GM19324 (cell line): ENCODE data around the gene G6PC3.
A peak's percentile ranks its signal among the peaks of the same experiment; 100 is the strongest.

ENCODE experiments used
- ATAC-seq: cut with Tn5 transposase; IDR thresholded peaks from one replicate; pipeline ENCODE4 v1.9.1; 2021; ENCODE audit warnings: mild to moderate bottlenecking, moderate library complexity; ENCODE audit not compliant: unreplicated experiment, low FRiP score

The G6PC3 gene

DNA sequence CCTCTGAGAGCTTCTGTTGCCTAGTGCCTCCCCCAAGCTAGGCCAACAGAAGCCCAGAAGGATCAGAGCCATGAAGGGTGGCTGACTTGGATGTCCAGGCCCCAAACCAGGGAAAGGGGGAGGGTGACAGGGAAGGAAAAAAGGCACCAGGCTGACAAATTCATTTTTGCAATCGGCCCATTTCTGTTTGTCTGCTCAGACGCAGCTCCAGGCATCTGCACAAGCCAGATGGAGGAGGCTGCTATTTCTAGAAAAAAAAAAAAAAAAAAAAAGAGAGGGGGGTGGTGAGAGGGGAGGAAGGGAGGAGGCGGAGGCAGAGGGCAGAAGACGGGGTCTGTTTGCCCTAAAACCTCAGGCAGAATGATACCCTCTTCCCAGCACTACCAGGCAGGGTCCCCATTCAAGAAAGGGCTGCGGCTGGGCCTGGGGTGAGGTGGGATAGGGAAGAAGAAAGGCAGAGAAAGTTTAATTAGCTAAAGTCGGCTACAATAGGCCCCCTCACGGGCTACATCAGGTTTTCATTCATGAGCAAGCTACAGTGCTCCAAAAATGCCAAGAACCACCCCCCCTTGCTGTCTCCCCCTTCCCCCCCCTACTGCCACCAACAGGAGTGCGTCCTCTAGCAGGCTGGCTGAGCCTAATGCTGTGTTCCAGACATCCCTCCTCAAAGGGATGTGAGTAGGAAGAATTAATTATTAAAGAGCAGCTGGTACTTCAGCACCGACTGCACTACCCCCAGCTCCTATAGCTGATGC is 50.5 kb downstream of the G6PC3 start:
- ATAC-seq, result no peak

DNA sequence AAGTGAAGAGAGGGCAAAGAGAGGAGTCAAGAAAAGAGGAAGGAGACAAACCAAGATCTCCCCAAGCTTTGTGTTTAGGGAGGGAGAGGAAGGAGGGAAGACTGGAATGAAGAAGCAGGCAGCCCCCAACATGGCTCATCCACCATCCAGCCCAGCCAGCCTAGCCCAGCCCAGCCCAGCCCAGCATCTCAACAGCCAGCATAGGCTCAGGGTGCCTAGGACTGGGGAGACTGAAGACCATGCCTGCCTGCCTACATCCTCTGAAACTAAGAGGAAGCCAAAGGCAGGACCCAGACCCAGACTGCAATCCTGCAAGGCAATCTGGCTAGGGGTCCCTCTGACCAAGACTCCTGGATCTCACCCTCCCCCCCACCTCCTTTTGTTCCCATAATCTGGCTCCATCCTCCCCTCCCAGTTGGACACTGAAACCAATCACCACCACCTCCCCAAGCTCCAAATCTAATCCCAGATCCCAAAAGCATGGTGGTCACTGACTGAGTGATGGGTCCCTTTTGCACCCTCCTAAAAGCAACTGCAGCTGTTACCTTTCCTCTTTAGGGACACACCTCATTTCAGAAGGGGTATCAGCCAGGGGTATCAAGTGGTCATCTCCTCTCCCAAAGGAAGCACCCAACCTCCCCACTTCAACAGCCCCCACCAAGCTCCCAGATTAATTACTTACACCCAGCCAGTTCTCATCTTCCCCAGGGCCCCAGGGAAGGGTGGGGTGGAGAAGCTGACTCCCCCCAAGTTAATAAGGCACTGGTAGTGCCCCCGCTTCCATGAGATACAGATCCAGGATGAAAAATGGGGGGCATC is 51.7 kb downstream of the G6PC3 start:
- ATAC-seq, result no peak

DNA sequence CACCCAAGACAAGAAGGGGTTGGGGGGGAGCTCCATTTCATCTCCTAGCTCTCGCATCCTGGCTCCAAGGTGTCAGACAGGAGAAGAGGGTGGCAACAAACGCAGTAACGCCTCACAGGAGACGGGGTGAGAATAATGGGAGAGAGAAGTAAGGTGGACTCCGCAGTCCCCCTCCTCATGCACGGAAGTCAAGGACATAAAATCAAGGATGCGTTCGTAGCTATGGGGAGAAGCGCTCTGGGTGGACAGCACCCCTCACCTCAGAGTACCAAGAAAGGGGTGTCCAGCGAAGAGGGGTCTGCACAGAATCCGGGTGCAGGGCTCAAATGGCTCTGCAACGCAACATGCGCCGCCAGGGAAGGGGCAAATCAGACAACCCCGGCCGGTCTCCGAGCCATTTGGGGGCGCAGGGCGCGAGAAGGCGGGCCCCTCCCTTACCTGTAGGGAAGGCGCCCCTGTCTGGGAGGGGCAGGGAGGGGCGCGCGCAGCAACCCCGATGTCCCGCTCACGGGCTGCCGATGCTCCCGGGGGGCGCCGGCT is 52.4 kb downstream of the G6PC3 start:
- ATAC-seq, result peak; percentile 32

DNA sequence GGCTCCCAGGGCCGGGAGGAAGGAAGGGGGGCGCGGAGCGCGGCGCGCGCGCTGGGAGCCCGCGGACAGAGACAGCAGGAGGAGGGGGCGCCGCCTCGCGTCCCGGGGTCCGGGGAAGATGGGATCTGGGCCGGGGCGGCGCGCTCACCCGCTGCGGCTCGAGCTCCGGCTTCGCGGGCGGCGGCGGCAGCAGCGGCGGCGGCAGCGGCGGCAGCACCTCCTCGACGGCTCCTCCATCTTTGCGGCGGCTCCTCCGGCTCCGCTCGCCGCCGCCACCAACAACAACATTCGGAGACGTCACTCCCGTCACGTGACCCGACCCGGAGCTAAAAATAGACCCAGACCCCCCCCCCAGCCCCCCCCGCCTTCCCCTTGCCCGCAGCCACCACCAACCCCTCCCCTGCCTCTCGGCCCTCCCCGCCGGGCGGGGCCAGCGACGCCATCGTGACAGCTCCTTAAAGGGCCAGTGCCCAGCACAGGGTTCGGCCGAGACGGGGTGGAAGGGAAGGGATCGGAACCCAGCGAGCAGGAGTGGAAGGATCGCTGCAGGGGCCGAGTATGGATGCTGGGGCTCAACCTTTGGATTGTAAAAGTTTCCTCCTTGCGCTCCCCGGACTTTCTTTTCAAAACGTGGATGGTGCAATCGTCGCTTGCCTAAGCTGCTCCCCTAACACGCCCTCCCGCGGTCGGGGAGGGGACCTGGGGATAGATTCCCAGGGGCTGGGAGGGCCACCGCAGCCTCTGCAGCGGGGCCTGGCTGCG is 53.0 kb downstream of the G6PC3 start, which contains the start of gene HDAC5:
Gene HDAC5 (minus strand): TSS at position 286 of the 762 bp plus-strand sequence. CDS start 6,126 bp downstream, outside the sequence.
- ATAC-seq, result peak; percentile 87

DNA sequence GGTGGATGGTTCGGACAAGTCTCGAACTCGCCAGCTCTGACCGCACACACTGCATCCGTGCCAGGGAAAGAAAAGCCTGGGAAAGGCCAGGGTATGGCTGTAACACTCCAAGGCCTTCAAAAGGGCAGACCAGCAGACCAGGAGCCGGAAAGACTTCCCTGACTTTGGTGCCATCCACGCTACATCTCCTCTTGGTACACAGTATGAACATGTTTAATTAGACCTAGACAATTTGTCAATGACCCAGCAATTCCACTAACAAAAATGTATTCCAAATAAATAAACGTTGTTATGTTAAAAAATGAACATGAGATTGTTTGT is 53.5 kb downstream of the G6PC3 start:
- no peak for ATAC-seq
